Left colon (tissue), 2 donors: Measurements from ENCODE around the gene SCNN1G. TPM values are rescaled to one million over a fixed set of nuclear protein-coding genes. Genes with fewer than 3 reads are reported as not detected.

Source experiments
- ATAC-seq: fragments of 200-7000 bp; cut with Tn5 transposase; one replicate; pipeline ENCODE4 v1.9.1; 2020; ENCODE audit warnings: mild to moderate bottlenecking, moderate library complexity
- DNase-seq, 2 donors: peaks; one replicate each; pipeline ENCODE4 v3.0.0-alpha.2; 2020
- intact Hi-C, 2 donors: fragments of 100-400 bp; cut with DNase I in 1 of 2; cut with micrococcal nuclease in 1 of 2; formaldehyde crosslinking; loops; one replicate each; pipeline versions ENCODE4 v1.11.2 to v1.14.0; 2022; cut with DNase I, micrococcal nuclease
- total RNA-seq, 2 donors: library from RNA; stranded (reverse); fragmentation: NEBNext Ultra II Directional; extraction: Animal tissue kit (Norgen Biotek cat#: 25700); gene quantifications; one replicate each; pipeline ENCODE4 v1.2.1, GENCODE V29; 2021
- donor health status: DM: no; HTN: no; CAD: no.
- donor health status: DM: yes; HTN: yes; CAD: no.

The SCNN1G gene
- total RNA-seq, 2 donors from 2014 or later, result 4.9 to 90.3 TPM

DNA sequence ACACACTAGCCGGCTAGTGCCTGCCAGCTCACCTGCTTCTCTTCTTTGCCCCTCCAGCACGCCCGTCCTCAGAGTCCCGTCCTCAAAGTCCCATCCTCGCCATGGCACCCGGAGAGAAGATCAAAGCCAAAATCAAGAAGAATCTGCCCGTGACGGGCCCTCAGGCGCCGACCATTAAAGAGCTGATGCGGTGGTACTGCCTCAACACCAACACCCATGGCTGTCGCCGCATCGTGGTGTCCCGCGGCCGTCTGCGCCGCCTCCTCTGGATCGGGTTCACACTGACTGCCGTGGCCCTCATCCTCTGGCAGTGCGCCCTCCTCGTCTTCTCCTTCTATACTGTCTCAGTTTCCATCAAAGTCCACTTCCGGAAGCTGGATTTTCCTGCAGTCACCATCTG lies 3.6 kb downstream of the SCNN1G start:
- intact Hi-C loops, result loop anchor here in 1 of 2 donors (10.0 kb wide), 1 partner anchor 249 kb away; no protein-coding TSS in a partner anchor
- no peak for ATAC-seq
- DNase-seq, result no peak

DNA sequence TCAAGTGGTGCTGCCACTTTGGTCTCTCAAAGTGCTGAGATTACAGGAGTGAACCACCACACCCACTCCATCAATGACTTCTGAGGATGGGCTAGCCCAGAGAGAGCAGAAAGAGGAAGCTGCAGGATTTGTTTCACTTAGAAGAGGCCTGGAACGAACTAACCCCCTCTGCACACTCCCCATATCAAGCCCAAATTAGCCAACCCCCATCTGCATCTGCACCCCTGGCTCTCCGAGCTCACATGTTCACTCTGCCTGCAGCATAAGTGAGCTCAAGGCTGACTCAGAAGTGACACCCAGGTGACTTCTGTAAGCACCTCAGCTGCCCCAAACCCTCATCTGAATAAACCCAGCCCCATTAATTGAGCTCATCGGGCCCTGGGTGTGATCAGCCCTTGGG lies 4.8 kb downstream of the SCNN1G start:
- ATAC-seq (no peak), DNase-seq (no peak)
- intact Hi-C loops, result loop anchor here in 1 of 2 donors (10.0 kb wide), 1 partner anchor 247 kb away; no protein-coding TSS in a partner anchor

DNA sequence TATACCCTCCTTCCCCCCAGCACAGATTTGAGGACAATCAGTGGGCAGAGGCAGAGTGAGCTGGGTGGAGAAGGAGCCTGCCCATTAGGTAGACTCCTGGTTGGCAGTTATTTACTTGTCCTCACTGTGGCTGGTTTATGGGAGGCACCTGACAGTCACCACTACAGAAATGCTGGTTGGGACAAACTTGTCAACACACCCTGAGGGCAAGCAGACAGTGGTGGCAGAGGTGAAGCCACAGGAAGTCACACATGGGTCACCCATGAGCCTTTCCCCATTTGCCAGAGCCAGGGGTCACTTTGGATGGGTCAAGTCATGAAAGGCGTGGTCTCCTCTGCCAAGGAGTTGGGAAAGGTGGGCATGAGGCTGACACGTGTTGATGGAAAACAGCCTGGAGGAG lies 6.4 kb downstream of the SCNN1G start:
- no peak for ATAC-seq
- intact Hi-C loops, result loop anchor here in 1 of 2 donors (10.0 kb wide), 1 partner anchor 246 kb away; no protein-coding TSS in a partner anchor
- no peak for DNase-seq

DNA sequence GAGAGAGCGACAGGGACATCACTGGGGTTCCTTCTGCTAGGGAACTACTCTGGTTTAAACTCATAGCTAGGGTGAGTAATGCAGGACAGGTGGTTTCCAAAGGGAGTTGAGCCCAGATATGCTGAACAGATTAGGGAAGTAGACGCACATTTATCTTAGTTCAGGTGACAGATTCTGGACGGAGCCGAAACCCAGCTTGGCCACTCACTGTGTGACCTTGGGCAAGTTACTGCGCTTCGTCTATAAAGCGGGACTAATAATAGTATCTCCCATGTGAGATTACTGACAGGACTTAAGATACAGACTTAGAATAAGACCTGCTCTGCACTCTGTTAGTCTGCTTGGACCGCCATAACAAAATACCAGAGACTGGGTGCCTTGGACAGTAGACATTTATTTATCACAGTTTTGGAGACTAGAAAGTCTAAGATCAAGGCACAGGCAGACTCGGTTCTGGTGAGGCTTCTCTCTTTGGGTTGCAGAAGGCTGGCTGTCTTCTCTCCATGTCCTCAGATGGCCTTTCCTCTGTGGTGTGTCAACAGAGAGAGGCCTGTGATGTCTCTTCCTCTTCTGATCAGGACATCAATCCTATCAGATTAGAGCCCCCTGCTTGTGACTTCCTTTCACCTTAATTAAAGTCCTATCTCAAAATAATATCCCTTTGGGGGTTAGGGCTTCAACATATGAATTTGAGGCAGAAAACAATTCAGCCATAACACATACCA lies 12.1 kb downstream of the SCNN1G start:
- intact Hi-C loops, result no loop called here
- ATAC-seq, result no peak
- no peak for DNase-seq

DNA sequence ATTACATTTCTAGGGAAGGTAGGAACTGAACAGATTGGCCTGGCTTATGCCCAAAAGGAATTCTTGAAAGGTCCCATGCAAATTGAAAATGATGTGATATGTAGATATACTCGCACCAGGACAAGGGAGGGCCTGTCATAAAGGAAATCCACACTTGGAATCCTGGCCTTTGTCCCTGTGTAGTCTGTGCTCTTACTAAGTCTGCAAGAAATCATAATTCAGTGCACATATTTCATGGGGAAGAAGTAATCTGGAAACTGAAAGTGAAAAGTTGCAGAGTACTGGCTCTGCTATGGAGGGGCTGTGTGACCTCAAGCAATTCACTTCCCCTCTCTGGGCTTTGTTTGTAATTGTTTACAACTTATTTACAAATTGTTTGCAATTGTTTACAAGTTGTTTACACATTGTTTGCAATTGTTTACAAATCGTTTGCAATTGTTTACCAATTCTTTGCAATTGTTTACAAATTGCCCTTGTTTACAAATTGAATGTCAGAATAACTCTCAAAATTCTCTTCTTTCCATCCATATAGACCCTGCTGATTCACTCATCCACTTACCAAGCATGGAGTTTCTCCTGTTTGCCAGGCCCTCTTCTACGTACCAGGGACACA lies 12.9 kb downstream of the SCNN1G start:
- intact Hi-C loops, result no loop called here
- ATAC-seq (peak; percentile 90), DNase-seq (no peak)

DNA sequence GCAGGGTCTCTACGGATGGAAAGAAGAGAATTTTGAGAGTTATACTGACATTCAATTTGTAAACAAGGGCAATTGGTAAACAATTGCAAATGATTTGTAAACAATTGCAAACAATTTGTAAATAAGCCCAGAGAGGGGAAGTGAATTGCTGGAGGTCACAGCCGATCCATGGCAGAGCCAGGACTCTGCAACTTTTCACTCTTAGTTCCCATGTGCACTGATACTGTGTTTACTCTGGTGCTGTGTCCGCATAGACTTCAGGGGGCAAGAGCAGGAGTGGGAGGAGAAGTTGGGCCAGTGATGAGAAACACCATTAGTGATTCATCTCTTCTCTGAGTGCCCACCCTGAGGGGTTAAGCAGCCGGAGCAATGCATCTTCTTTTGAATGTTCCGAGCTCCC lies 14.0 kb downstream of the SCNN1G start:
- DNase-seq, result no peak

DNA sequence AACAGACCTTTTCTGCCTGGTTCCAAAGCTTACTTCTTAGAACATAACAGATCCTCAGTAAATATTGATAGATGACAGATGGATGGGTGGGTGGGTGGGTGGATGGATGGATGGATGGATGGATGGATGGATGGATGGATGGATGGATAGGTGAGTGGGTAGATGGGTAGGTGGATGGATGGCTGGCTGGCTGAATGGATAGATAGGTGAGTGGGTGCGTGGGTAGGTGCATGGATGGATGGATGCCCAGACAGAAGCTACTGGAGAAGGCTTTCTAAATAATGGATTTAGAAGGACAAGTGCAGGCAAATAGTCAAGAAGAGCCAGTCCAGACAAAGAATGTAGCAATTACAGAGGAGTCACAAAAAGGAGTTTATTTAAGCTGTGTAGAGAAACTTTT lies 19.6 kb downstream of the SCNN1G start:
- DNase-seq, result no peak
- intact Hi-C loops, result no loop called here
- ATAC-seq, result no peak

More for the DNA sequence above, 14.0 kb downstream of the SCNN1G start:
- intact Hi-C loops, result no loop called here
- ATAC-seq, result no peak

DNA sequence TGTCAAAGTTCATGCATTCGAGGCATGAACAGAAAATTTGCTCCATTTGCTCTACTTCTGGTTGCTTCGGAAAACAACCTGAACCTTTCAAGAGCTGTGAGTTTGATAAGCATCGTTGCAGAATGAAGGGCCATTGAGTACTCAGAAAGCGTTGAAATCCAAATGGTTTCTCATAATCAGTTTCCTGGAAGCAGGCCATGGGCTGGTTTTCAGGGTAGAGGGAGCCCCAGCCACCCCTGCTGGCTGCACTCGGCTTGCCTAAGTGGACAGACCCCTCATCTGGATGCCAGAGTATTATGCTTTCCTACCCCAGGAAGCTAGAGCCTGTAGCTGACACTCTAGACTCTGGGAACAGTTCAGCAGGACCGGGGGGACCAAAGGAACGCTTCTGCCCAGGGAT lies 24.4 kb downstream of the SCNN1G start:
- DNase-seq, result no peak
- intact Hi-C loops, result no loop called here
- no peak for ATAC-seq

DNA sequence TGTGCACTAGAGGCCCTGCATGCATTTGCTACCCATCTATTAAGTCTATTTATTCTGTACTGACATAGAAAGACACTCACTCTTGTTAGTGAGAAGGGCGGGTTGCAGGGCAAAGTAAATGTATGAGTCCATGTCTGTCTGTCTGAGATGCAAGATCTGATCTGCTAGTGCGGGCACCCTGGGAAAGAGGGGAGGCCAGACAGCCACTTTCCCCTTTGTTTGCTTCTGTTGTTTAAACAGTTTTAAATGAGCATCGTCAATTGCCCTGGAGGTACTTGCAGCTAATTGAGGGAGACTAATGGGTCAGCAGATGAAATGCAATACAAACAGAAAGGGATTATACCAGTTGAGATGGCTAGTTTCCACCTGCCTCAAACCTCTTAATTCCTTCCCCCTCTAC lies 24.9 kb downstream of the SCNN1G start:
- DNase-seq (no peak), ATAC-seq (no peak)
- intact Hi-C loops, result no loop called here

DNA sequence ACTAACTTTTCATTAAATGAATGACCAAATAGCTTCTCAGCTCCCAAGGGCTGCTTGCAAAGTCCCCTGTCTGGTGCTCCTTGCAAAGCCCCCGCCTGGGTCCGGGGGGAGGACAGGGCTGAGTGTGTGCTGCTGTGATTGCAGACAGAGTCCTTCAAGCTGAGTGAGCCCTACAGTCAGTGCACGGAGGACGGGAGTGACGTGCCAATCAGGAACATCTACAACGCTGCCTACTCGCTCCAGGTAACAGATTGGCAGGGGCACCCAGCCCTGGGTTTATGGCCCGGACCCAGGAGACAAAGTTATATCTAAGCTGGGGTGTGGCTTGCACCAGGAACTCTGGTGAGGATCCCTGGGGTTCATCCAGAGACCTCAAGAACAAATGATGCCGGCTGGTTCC lies 27.1 kb downstream of the SCNN1G start:
- intact Hi-C loops, result no loop called here
- DNase-seq (peak in 1 of 2 donors; percentile 30), ATAC-seq (peak; percentile 95)

DNA sequence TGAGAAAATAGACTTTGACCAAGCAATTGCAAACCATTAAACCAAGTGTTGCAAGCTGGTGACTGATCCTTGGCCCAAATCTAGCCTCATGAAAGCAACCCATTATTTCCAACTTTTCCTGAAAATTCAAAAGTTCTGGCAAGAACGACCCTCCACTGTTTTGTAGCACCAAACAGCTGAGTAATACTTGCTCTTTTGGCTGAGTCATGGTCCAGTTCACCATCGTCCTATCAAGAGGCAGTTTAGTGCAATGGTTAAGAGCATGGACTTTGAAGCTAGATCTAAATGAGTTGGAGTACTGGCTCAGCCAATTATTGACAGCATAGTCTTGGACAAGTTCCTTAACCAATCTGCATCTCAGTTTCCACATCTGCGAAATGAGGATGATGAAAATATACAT lies 31.3 kb downstream of the SCNN1G start:
- ATAC-seq (no peak), DNase-seq (no peak)
- intact Hi-C loops, result no loop called here

DNA sequence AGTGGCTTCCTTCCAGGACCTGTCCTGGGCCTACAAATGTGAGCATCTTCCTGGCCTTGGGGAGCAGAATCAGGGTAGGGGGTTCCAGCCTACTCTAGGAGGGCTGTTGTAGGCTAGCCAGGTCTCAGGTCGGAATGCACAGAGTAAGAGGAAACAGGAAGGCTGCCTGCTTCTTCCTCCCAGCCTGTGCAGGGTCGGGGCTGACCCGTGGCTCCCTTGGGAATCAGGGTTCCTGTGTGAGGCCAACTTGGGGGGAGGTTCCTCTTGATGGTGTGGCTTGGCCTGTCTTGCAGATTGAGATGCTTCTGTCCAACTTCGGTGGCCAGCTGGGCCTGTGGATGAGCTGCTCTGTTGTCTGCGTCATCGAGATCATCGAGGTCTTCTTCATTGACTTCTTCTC lies 32.3 kb downstream of the SCNN1G start:
- ATAC-seq (no peak), DNase-seq (no peak)
- intact Hi-C loops, result no loop called here

DNA sequence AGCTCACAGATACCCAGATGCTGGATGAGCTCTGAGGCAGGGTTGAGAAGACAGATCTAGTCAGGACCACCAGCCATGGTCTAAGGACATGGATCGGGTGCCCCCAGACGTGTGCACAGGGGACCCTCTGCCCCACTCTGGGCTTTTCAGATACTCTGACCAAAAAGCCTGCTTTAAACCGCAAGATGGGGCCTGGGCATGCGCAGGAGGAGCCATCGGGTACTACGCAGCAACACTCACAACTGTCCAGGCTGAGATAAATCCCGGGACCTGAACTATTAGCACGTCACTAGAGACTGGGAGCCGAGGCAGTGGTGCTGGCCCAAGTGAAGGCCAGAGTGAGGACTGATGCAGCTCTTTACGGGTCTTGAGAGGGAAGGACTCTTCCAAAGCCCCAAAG lies 32.9 kb downstream of the SCNN1G start:
- no peak for DNase-seq
- intact Hi-C loops, result no loop called here
- ATAC-seq, result no peak

DNA sequence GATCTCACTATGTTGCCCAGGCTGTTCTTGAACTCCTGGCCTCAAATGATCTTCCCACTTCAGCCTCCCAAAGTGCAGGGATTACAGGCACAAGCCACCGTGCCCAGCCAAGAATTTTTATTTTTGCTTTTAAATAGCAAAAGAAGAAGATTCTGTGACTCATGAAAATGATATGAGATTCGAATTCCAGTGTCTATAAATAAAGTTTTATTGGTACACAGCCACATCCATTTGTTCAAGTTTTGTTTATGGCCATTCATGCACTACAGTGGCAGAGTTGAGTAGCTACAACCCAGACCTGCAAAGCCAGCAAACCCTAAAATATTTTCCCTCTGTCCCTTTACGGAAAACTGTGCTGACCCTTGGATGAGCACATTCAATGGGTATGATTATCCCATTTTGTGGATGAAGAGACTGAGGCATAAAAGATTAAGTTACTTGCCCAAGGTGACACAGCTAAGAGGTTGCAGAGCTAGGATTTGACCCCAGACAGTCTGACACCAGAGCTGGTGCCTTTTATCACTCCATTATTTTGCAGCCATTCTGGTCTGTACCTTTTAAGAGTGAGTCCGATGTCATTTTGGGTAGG lies 34.2 kb downstream of the SCNN1G start:
- DNase-seq (no peak), ATAC-seq (no peak)
- intact Hi-C loops, result no loop called here

DNA sequence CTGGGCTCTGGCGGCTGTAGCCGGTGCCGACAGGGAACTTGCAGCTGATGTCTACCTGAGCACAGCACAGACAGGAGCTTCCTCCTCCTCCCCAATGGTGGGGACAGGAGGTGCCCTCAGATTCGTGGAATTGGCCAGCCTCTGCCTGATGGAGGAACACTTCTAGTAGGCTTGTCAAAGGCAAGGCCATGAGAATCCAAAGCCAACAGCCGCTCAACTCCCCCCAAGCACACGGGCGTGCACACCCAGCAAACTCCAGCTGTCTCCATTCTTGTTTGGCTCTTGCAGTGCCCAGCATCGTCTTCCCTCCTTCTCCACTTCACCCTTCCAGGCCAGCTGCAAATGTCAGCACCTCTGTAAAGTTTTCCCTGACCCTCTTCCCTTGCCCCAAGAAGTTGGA lies 35.1 kb downstream of the SCNN1G start:
- intact Hi-C loops, result no loop called here
- ATAC-seq (no peak), DNase-seq (no peak)

DNA sequence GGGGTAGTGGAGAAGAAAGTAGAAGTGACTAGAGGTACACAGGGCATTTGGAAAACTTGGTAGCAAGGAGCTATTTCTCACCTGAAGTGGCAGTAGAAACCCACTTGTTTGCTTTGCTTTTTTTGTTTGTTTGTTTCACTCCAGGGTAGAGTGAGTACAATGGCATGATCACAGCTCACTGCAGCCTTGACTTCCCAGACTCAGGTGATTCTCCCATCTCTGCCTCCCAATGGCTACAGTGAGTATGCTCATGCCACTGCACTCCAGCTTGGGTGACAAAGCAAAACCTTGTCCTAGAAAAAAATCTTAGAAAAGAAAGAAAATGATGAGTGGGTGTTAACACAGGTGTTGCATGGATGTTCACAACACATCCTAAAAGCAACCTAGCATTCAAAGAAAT lies 40.4 kb downstream of the SCNN1G start:
- DNase-seq (no peak), ATAC-seq (no peak)
- intact Hi-C loops, result no loop called here

DNA sequence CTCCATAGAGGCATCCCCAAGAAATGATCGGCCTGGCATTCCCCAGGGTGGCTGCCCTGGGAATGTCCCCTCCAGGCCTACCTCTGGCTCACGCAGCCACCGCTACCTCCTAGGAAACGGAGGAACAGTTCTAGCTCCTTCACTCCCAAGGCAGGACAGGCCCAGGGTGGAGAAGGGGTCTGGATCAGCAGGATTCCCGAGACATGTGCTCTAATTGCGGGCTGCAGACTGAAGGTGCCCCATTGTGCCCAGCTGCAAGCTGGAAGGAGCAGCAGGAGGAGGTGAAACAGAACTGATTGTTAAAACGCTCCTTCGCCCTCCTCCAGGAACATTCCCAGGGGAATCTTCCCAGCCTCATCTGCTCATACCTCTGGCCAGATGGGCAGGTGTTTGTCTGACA lies 40.8 kb downstream of the SCNN1G start:
- no peak for ATAC-seq
- no peak for DNase-seq

DNA sequence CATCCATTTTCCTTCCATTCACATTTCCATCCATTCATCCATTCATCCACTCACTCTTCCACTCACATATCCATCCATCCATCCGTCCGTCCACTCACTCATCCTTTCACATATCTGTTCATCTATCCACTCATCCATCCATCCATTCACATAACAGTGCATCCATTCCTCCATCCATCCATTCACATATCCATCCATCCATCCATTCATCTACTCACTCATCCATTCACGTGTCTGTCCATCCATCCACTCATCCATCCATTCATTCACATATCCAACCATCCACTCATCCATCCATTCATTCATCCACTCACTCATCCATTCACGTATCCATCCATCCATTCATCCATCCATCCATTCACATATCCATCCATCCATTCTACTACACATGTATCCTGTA lies 42.6 kb downstream of the SCNN1G start:
- DNase-seq (no peak), ATAC-seq (no peak)
- intact Hi-C loops, result no loop called here

More for the DNA sequence above, 40.8 kb downstream of the SCNN1G start:
- intact Hi-C loops, result no loop called here

DNA sequence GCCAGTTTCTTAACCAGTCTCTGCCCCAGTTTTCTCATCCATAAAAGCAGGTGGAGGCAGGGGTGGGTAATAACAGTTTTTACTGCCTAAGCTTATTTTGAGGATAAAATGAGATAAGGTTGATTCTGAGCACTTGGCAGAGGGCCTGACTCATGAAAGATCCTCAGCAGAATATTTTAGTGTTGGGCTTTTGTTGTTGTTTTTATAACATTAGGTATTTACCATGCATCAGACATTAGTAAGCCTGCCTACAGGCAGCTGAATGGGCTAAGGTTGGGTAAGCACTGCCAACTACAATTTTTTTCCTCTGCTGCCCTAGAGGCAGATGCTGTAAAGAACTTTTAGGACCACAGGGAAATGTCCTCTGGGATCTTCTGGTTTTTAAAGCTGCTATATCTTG lies 43.1 kb downstream of the SCNN1G start:
- intact Hi-C loops, result no loop called here

DNA sequence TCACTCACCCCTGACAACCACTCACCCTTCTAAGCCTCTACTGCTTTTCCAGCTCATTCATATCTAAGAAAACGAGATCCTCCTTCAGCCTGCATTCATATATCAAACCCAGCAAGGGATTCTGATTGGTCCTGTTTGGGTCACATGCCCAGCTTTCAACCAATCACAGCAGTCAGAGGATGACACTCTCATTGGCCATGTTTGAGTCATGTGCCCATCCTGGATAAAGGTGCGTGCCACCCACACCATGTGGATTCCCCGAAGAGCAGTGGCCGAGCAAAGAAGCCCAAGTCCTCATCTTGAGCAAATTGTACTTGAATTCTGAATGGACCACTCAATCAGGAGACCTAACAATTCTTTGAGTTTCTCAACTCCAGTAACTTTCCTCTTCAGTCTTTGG lies 45.0 kb downstream of the SCNN1G start:
- intact Hi-C loops, result no loop called here
- ATAC-seq, result no peak
- no peak for DNase-seq

More for the DNA sequence above, 43.1 kb downstream of the SCNN1G start:
- ATAC-seq, result no peak
- DNase-seq, result no peak
